OCI-LY3 (cell line): Measurements from ENCODE around the gene TMC7.

Source experiments
- CTCF ChIP-seq: fragments of 200-600, 300-600 bp; sonication (generic); IDR thresholded peaks from 2 replicates; pipeline ENCODE4 v1.5.1; 2014; ENCODE audit warnings: antibody characterized with exemption, low read length, low read depth
- EZH2phosphoT487 ChIP-seq: fragments of 200-600 bp; shearing (Covaris generic); IDR thresholded peaks from 2 replicates; pipeline ENCODE4 v1.6.1; 2018; ENCODE audit warnings: antibody characterized with exemption, mixed run types, low read depth

DNA sequence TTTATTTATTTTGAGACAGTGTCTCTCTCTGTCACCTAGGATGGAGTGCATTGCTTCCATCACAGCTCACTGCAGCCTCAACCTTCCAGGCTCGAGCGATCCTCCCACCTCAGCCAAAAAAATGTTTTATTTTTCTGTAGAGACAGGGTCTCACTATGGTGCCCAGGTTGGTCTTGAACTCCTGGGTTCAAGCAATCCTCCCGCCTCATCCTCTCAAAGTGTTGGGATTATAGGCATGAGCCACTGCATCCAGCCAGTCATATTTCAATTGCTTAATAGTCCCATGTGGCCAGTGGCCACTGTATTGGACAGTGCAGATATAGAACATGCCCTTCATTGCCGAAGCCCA lies 15.3 kb downstream of the TMC7 start:
- TF ChIP-seq CTCF (no peak), EZH2phosphoT487 (no peak)
